ENCODE results near the gene MXD4.

The MXD4 gene

GRCh38 chr4:2287594-2287915, 25.6 kb upstream of the MXD4 start:
- TF ChIP-seq, protein P1, sequence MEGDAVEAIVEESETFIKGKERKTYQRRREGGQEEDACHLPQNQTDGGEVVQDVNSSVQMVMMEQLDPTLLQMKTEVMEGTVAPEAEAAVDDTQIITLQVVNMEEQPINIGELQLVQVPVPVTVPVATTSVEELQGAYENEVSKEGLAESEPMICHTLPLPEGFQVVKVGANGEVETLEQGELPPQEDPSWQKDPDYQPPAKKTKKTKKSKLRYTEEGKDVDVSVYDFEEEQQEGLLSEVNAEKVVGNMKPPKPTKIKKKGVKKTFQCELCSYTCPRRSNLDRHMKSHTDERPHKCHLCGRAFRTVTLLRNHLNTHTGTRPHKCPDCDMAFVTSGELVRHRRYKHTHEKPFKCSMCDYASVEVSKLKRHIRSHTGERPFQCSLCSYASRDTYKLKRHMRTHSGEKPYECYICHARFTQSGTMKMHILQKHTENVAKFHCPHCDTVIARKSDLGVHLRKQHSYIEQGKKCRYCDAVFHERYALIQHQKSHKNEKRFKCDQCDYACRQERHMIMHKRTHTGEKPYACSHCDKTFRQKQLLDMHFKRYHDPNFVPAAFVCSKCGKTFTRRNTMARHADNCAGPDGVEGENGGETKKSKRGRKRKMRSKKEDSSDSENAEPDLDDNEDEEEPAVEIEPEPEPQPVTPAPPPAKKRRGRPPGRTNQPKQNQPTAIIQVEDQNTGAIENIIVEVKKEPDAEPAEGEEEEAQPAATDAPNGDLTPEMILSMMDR (conservative IDR thresholded peaks at IDR 0.05; ENCODE audit: low read depth, low read length), result no peak
- no peak for DNase-seq (ENCODE audit: low read depth)
- H3K4me3 ChIP-seq (ENCODE audit: low read depth, low read length), result no peak overlapping the region

DNA sequence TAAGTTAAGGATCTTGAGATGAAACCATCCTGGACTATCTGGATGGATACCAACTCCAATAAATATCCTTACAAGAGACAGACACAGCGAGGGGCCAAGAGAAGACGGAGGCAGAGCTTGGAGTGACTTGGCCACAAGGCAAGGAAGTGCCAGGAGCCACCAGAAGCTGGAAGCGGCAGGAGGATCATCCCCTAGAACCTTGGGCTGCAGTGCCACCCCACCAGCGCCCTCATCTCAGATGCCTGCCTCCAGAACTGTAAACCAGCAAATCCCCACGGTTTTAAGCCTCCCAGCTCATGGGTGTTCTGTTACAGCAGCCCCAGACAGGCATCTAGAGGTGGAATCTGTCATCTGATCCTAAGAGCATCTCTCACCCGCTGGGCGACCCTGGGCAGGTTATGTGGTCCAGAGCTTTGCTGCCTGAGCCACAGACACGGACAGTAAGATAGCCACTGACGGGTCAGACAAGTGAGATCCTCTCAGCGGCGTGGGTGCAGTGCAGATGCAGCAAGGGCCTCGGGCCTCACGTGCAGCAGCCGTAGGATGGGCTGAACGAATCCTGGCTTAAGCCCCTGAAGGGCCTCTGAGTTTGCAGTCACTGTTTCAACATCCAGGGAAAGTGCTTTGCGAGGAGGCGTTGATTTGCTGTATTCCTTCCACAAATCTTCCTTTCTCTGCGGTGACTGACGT, 25.1 kb upstream of the MXD4 start:
- no peak overlapping the region for H3K4me3 ChIP-seq (ENCODE audit: low read depth, low read length)
- peak; percentile 35 for DNase-seq (ENCODE audit: low read depth)
- TF ChIP-seq, protein P1 (conservative IDR thresholded peaks at IDR 0.05; ENCODE audit: low read depth, low read length), result no peak

DNA sequence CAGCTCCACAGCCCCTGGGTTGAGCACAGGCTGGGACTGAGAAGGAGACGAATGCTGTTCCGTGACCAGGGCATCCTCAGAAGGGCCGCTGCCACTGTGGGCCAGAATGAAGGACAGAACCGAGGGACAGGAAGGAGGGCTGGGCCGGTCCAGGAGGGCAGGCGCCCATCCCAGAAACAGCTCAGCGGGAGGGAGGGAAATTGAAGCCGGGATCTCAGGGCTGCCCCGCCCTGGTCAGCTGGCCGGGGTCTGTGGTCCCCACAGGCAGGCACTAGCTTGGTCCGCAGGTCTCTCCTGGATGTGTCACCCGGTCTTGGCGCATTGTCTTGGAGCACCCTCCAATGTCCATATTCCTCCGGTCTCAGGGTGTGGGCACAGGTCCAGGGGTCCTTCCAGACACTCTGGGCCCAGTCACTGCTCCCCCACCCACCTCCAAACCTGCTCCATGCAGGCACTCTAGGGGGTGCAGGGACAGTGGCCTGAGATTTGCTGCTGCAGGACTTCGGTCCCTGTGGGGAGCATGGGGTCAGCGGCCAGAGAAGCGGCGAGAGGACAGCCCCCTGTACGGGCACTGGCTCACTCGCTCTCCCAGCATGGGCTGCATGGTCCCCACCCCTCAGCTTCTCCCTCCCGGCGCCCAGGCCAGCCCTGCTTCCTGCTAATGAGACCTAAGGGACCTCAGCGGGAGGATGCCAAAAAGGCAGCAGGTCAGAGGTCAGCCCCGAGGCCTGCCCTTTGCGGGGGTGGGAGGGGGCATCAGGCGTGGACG, 23.9 kb upstream of the MXD4 start:
- H3K4me3 ChIP-seq (ENCODE audit: low read depth, low read length), result no peak overlapping the region
- TF ChIP-seq, protein P1 (conservative IDR thresholded peaks at IDR 0.05; ENCODE audit: low read depth, low read length), result no peak
- no peak for DNase-seq (ENCODE audit: low read depth)

- DNase-seq (ENCODE audit: low read depth), result peak; percentile 41
- TF ChIP-seq, protein P1 (conservative IDR thresholded peaks at IDR 0.05; ENCODE audit: low read depth, low read length), result no peak
- H3K4me3 ChIP-seq (ENCODE audit: low read depth, low read length), result no peak overlapping the region
Measured at GRCh38 chr4:2284934-2285612, 23.2 kb upstream of the MXD4 start.

- TF ChIP-seq, protein P1 (conservative IDR thresholded peaks at IDR 0.05; ENCODE audit: low read depth, low read length), result no peak
- DNase-seq (ENCODE audit: low read depth), result no peak
- no peak overlapping the region for H3K4me3 ChIP-seq (ENCODE audit: low read depth, low read length)
Measured at GRCh38 chr4:2284161-2284933, 22.4 kb upstream of the MXD4 start.

- H3K4me3 ChIP-seq (ENCODE audit: low read depth, low read length), result no peak overlapping the region
- TF ChIP-seq, protein P1 (conservative IDR thresholded peaks at IDR 0.05; ENCODE audit: low read depth, low read length), result no peak
- DNase-seq (ENCODE audit: low read depth), result no peak
Measured at GRCh38 chr4:2283199-2283711, 21.3 kb upstream of the MXD4 start.
